ENCODE data around the gene ZNF708.

DNA sequence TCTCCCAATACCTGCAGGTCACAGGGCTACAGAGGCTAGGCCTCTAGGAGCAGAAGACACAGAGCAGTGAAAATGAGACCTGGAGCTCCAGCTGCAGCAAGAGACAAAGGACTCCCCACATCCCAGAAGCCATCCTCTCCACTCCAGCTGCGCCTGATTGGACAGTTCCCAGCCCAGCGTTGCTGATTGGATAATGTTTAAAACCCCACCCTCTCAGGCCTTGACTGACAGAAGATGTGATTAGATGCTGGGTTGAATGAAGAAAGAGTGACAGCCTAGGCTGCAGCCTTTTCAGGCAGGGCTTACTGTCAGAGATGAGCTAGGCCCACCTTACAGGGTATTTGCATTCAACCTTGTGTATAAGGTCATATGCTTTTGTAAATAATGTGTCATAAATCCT is 59.4 kb downstream of the ZNF708 start:
- TF ChIP-seq, protein P1, sequence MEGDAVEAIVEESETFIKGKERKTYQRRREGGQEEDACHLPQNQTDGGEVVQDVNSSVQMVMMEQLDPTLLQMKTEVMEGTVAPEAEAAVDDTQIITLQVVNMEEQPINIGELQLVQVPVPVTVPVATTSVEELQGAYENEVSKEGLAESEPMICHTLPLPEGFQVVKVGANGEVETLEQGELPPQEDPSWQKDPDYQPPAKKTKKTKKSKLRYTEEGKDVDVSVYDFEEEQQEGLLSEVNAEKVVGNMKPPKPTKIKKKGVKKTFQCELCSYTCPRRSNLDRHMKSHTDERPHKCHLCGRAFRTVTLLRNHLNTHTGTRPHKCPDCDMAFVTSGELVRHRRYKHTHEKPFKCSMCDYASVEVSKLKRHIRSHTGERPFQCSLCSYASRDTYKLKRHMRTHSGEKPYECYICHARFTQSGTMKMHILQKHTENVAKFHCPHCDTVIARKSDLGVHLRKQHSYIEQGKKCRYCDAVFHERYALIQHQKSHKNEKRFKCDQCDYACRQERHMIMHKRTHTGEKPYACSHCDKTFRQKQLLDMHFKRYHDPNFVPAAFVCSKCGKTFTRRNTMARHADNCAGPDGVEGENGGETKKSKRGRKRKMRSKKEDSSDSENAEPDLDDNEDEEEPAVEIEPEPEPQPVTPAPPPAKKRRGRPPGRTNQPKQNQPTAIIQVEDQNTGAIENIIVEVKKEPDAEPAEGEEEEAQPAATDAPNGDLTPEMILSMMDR (IDR thresholded peaks at IDR 0.05) = no peak
- no peak for TF ChIP-seq POLR2A (IDR thresholded peaks at IDR 0.05)
